Stimulated activated naive CD4-positive, alpha-beta T cell (primary cell): ENCODE results near the gene HDAC4.
"Not testable (repeated sequence)": the region's sequence is repeated elsewhere in the genome, so short reads cannot be mapped to it uniquely, and the experiment has no call there.

ENCODE experiments used
- DNase-seq, 6 experiments: peaks; one replicate each; lab custom pipeline; 2025; lab: John Stamatoyannopoulos, UW

Gene HDAC4

GRCh38 chr2:239046822-239047221, 354.0 kb downstream of the HDAC4 start:
- DNase-seq: no peak

DNA sequence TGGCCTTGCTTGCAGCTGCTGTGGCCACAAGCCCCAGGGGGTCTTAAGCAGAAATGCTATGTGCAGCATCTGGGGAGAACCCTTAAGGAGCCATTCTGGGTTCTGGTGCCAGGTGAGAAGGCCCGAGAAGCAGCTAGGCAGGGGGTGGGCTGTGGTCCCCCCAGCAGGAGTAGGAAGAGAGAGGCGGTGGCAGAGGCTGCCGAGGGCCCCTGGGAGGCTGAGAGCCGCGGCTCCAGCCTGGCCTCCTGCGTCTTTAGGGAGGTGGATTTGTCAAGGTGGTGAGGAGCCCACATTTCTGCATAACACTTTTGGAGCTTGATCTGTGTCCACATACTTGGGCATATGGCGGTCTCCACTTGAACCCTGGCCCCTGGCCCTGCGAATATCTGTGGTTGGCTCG, 356.5 kb downstream of the HDAC4 start:
- no peak for DNase-seq

DNA sequence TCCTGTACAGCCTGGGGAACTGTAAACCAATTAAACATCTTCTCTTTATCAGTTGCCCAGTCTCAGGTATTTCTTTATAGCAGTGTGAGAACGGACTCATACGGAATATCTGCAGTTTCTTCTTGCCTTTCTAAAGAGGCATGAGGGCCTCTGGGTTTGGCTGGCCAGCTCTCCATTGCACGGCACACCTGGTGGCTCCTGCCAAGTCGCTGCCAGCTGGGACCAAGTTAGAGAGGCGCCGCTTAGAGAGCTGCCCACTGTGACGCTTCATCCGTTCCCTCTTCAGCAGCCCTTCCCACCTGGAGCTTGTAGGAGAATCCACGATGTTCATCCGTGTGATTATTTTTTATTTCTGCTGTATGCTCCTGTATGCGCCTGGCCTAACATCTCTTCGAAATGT, 357.5 kb downstream of the HDAC4 start:
- DNase-seq: no peak

DNA sequence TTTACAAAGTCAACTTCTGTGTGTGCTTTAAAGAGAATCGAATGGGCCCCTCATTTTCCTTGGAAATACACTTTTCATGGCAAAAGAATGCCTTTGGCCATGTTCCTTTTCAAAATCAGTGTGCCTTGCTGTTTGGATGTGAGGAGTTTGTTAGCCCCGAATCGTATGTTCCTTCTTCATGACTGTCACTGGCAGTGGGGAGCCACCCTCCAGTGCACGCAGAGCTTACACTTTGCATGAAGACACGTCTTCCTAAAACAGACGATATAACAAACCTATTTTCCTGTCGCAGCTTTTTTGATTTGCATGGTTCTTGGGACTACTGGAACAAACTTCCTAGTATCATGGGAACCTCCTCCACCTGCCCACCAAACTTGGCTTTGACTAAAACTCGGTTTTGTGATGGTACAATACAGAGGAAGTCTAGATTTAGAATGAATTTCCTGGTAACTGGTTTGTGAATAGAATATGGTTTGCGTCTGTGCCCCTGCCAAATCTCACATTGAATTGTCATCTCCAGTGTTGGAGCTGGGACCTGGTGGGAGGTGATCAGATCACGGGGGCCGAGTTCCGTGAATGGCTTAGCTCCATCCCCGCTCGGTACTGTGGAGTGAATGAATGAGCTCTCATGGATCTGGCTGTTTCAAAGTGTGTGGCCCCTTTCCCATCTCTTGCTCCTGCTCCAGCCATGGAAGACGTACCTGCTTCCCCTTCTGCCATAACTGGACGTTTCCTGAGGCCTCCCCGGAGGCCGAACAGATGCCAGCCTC, 358.1 kb downstream of the HDAC4 start:
- DNase-seq: no peak

DNA sequence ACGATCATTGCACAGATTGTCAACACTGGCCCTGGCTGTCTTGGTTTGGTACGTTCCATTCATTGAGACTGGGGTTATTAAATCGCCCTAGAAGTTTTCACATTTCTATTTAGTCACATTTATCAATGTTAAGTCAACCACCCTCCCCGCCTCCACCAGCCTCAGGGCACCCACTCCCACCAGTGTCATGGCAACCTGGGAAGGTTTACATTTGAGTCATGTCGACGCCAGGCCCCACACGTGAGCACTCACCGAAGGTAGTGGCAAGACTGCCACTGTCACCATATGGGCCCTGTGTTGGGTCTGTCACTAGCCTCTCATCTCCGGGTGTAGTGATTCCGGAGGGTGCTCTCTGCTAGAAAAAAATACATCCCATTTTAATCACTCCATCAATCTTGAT, 358.8 kb downstream of the HDAC4 start:
- no peak for DNase-seq

DNA sequence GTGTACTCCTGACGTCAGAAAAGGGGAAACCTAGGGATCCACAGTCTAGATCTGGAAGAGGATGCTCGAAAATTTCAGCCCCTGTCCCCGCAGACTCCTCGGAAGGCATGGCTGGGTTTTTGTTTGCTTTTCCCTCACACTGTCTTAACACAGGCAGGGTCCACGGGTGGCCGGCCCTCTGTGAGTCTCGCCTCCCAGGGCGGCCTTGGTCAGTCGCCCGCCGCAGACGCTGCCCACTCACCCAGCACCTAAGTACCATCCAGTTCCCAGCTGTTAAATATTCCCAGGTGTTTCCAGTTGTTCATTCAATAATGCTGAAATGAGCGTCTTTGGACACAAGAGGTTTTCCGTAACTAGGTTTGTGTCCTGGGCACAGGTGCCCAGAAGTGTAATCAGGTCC, 359.8 kb downstream of the HDAC4 start:
- no peak for DNase-seq

GRCh38 chr2:239040152-239040761, 360.6 kb downstream of the HDAC4 start:
- no peak for DNase-seq

GRCh38 chr2:239039479-239039861, 361.4 kb downstream of the HDAC4 start:
- DNase-seq: no peak

DNA sequence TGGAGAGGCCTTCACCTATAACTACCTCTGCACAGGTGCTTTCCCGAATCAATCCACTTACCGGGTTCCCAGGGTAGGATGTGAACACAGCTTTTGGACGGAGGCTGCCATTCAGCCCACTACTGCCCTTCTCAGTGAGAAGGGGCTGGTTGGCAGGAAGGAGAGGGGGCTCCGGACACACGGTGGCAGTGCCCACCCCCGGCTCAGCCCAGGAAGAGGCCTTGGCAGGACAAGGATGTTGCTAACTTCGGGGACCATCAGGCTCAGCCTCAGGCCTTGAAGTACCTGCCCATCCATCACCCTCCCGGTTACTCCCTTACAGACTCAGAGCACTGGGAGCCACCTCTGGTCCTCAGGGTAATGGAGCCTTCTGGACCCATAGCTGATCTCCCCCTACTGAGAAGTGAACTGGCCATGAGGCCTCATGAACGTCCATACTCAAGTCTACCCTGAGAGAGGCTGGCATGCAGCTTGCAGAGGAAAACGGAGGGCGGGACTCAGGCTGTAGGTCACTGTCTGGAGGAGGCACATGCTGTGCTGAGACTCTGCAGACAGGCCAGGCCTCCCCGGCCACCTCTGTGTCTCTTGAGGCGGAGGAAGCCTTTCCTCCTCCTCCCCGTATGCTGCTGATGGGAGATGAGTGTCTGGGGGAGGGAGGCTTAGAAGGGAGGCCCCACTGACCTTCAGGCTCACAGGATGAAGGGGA, 361.9 kb downstream of the HDAC4 start:
- no peak for DNase-seq

DNA sequence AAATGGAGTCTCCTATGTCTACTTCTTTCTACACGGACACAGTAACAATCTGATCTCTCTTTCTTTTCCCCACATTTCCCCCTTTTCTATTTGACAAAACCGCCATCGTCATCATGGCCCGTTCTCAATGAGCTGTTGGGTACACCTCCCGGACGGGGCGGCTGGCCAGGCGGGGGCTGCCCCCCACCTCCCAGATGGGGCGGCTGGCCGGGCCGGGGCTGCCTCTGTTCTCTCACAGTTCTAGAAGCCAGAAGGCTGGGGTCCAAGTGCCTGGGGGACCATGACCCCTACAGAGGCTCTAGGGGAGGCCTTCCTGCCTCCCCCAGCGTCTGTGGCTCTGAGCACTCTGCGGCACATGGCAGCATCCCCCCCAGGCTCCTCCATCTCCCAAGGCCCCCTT, 362.5 kb downstream of the HDAC4 start:
- not testable (repeated sequence) for DNase-seq

- no peak for DNase-seq
Measured at GRCh38 chr2:239037559-239037910, 363.3 kb downstream of the HDAC4 start.

- no peak for DNase-seq
Measured at GRCh38 chr2:239036819-239037558, 363.8 kb downstream of the HDAC4 start.

GRCh38 chr2:239035997-239036731, 364.7 kb downstream of the HDAC4 start:
- DNase-seq: peak in 1 of 6 experiments; percentile 3

GRCh38 chr2:239035361-239035814, 365.4 kb downstream of the HDAC4 start:
- DNase-seq: peak in 5 of 6 experiments; percentile 50 to 72 (median 56)

GRCh38 chr2:239034561-239035341, 366.1 kb downstream of the HDAC4 start:
- no peak for DNase-seq

DNA sequence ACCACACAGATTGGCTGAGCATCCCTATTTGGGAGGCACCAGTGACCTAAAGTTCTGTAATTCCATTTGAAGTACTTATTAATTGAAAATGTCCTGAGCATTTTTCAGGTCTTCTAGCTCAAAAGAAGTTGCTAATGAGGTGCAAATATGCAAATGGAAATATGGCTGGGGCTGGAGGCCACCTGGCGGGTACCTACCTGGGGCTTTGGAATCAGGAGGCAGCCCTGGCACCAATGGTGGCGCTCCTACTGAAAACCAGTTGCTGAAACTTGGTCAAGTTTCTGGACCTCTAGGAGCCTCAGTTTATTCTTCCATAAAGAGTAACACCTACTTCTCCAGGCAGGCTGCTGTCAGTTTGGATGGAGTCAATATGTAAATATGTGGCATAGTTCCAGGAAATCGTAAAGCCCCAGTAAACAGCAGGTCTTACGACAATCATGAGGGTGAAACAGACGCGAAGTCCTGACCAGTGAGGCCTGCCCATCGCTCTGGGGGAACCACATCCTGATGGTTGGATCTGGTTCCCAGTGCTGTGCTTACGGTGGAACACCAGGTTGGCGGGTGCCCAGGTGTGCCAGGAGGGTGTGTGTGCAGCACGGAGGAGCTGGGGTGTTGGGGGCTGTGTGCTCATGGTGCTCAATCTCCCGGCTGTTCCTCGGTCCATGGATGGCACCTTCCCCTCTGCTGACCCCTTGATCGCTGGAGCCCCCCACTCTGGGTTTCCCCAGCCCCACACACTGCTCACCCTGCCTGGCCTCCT, 366.8 kb downstream of the HDAC4 start:
- no peak for DNase-seq

DNA sequence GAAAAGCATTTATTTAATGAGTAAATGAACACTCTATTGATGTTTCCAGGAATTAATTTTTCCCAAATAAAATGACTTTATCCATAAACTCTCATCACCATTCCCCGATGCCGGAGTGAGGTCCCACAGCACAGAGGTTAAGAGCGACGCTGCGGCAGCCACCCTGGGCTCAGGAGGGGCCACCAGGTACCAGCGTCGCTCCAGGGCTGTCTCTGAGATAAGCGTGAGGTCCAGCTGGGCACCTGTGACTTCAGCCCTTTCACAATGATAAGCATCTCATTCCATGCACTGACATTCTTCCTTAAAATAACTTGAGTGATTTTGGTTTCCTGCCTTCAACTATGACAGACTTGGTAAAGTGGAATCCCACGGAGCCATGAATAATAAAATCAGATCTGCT, 370.9 kb downstream of the HDAC4 start:
- DNase-seq: no peak

GRCh38 chr2:239028253-239028619, 372.6 kb downstream of the HDAC4 start:
- DNase-seq: no peak

DNA sequence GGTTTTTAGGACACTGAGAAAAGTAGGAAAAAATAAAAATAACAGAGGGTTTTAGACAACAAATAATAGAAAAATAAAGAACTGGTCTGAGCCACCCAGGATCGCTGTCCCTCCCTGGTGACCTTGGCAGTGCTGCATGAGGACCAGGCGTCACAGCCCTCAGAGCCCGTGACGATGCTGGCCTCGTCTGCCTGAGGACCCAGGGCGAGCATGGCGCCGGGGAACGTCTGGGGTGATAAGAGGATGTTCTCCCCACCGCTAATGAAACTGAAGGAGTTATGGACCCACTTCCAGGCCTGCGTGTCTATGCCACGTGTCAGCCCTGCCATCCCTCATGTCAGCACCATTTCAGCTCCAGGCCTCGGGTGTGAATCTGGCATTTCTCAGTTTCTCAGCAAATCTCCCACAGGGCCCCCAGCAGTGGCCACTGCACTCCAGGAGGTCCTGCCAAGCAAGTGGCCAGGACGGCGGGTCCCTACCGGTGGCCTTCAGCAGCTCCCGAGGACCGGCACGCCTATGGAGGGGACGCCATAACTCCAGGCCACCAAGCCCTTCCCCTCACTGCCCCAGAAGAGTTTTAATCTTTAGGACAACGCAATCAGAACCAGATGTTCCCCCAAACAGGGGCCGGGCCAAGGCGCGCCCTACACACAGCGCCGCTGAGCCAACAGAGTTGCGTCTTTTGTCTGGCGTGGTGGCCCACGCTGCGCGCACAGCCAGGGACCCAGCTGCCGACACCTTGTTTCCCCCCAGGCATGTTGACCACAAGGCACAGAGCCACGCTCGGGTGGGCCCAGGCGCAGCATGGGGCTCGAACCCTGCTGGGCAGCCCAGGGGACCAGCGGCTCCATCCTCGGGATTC, 373.2 kb downstream of the HDAC4 start:
- DNase-seq: no peak
